BJ (cell line): Measurements from ENCODE around the gene FBXO42. TPM values are rescaled to one million over a fixed set of nuclear protein-coding genes. Genes with fewer than 3 reads are reported as not detected.

Experiments
- CTCF ChIA-PET: fragments of 350-600 bp; formaldehyde crosslinking; extraction: SDS; loops from one replicate; lab custom pipeline; 2021; ENCODE audit warnings: antibody characterized with exemption, inconsistent platforms; lab: Yijun Ruan, JAX
- POLR2A ChIA-PET: fragments of 300-600 bp; sonication (Branson Sonifier 250); formaldehyde crosslinking; extraction: SDS; loops from one replicate; lab custom pipeline; 2021; ENCODE audit warnings: antibody characterized with exemption; lab: Charles Lee
- DNase-seq: peaks from one replicate; pipeline ENCODE4 v3.0.0-alpha.2; 2011; ENCODE audit warnings: low read depth
- H3K27me3 ChIP-seq: 2 replicates; pipeline ENCODE4 v1.6.0; 2011; ENCODE audit warnings: low read length; ENCODE audit not compliant: control insufficient read depth, insufficient read depth
- H3K36me3 ChIP-seq: 2 replicates; pipeline ENCODE4 v1.5.1; 2011; ENCODE audit warnings: low read length; ENCODE audit not compliant: control insufficient read depth, insufficient read depth
- H3K4me3 ChIP-seq: 2 replicates; pipeline ENCODE4 v1.5.1; 2011; ENCODE audit warnings: low read depth, mild to moderate bottlenecking, control low read depth, low read length
- polyA plus RNA-seq: library from polyadenylated mRNA; depleted of rRNA; stranded (reverse); fragments of >200 nt; gene quantifications from 2 replicates; pipeline ENCODE4 v1.2.3, GENCODE V29; 2011
- TF ChIP-seq, protein P1 (sequence below): IDR thresholded peaks from 2 replicates; pipeline ENCODE4 v1.5.1; 2011; ENCODE audit warnings: low read depth, mild to moderate bottlenecking, control low read depth, inconsistent platforms, low read length, moderate library complexity; ENCODE audit not compliant: insufficient read depth

The FBXO42 gene
- polyA plus RNA-seq, 1 experiment: 31.7 TPM

DNA sequence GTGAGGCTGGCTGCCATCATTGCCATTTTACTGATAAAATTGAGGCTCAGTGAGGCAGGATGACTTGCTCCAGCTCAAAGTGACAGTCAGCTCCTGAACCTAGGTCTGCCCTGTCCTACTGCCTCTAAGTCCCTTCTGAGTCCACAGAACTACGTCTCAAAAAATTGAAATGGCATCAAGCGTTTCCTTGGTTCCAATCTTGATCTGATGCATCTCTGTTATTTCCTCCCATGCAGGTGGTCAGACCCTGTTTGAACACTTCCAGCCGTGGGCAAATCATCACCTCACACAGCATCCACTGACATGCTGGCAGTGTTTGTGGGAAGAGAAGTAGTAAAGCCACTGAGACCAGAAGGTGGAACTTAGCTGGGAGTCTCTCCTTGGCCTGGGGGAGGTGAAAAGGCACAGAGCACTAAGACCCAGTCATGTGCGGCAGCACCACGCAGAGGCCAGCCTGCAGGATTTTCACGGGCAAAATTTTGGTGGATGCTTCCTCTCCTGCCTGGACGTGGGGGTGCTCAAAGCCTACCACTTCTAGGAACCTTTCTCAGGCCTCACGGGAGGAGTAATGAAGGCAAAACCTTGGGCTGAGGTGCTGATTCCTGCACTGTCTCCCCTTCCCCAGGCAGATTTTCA is 107.5 kb downstream of the FBXO42 start:
- Histone ChIP-seq H3K36me3 (peaks cover 4% of the 10 kb centered on the region; the same call in 1 of the 2 replicates), H3K4me3 (no peak overlapping the region), H3K27me3 (no peaks in the 10 kb centered on the region)
- TF ChIP-seq, protein P1, sequence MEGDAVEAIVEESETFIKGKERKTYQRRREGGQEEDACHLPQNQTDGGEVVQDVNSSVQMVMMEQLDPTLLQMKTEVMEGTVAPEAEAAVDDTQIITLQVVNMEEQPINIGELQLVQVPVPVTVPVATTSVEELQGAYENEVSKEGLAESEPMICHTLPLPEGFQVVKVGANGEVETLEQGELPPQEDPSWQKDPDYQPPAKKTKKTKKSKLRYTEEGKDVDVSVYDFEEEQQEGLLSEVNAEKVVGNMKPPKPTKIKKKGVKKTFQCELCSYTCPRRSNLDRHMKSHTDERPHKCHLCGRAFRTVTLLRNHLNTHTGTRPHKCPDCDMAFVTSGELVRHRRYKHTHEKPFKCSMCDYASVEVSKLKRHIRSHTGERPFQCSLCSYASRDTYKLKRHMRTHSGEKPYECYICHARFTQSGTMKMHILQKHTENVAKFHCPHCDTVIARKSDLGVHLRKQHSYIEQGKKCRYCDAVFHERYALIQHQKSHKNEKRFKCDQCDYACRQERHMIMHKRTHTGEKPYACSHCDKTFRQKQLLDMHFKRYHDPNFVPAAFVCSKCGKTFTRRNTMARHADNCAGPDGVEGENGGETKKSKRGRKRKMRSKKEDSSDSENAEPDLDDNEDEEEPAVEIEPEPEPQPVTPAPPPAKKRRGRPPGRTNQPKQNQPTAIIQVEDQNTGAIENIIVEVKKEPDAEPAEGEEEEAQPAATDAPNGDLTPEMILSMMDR: no peak
- POLR2A ChIA-PET: no interaction called here
- no peak for DNase-seq
- CTCF ChIA-PET: interaction anchor here (0.6 to 3.4 kb wide), 17 partner anchors 10 to 175 kb away, joined by 3 to 40 read pairs (median 4); partner anchors contain the start of gene FBXO42

GRCh38 chr1:16243936-16244649 is 108.2 kb downstream of the FBXO42 start:
- DNase-seq: no peak
- H3K4me3 ChIP-seq: no peak overlapping the region
- POLR2A ChIA-PET: no interaction called here
- CTCF ChIA-PET: interaction anchor here (0.6 to 3.4 kb wide), 19 partner anchors 10 to 532 kb away, joined by 3 to 40 read pairs (median 4); partner anchors contain the start of gene FBXO42
- TF ChIP-seq, protein P1: peak; percentile 89
- H3K27me3 ChIP-seq: no peaks in the 10 kb centered on the region
- H3K36me3 ChIP-seq: peaks cover 4% of the 10 kb centered on the region; the same call in 1 of the 2 replicates

GRCh38 chr1:16243215-16243610 is 109.1 kb downstream of the FBXO42 start:
- ChIA-PET POLR2A (no interaction called here), CTCF (interaction anchor here (0.6 to 3.4 kb wide), 10 partner anchors 11 to 531 kb away, joined by 3 to 40 read pairs (median 6); no protein-coding TSS in a partner anchor)
- no peaks in the 10 kb centered on the region for H3K27me3 ChIP-seq
- DNase-seq: no peak
- no peak overlapping the region for H3K4me3 ChIP-seq
- TF ChIP-seq, protein P1: no peak
- H3K36me3 ChIP-seq: peaks cover 4% of the 10 kb centered on the region; the same call in 1 of the 2 replicates

DNA sequence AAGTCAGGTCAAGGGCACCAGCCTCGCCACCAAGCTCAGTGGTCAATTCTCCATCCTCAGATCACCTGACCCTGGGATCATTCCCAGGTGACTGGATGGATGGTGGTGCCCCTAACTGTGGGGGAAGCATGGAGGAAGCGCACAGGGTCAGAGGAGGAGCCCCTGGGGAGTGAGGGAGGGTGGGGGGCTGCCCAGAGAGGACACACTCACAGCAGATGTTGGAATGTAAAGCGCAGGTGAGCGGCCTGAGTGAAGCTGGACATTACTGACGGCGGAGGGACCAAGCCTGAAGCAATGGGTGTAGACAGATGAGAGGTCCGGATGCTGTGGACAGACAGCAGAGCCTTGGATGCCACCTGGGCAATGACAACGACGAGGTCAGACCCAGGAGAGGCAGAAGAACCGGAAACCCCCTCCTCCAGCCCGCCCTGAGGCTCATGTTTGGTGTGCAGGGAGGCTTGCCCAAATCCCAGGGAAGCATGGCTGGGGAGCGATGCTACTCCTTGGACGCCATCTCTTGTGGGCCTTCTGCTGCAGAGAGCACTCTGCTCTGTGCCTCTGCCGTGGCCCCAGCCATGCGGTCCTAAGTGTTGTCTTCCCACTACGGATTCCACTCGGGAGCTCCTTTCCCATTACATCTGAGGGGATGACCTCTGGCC is 109.6 kb downstream of the FBXO42 start:
- Histone ChIP-seq H3K4me3 (no peak overlapping the region), H3K36me3 (peaks cover 4% of the 10 kb centered on the region; the same call in 1 of the 2 replicates), H3K27me3 (no peaks in the 10 kb centered on the region)
- POLR2A ChIA-PET: no interaction called here
- CTCF ChIA-PET: interaction anchor here (1.6 to 3.4 kb wide), 4 partner anchors 36 to 163 kb away, joined by 6 to 40 read pairs (median 14); no protein-coding TSS in a partner anchor
- no peak for DNase-seq
- TF ChIP-seq, protein P1: no peak

DNA sequence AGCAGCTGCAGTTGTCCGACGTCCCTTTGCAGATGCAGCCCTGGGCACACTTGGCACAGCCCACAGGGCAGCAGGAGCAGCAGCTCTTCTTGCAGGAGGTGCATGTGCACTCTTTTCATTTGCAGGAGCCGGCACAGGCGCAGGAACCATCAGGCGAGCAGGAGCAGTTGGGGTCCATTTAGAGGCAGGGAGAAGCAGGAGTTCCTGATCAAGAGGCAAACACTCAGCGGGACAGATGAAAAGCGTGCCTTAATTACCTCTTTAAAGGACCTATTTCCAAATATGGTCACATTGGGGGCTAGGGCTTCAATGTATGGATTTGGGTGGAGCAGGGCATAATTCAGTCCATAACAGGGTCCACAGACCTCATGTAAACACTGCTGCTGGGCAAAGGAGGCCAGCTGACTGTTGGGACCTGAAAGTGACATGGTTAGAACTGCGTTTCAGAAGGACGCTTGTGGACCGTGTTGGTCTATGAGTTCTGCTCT is 111.0 kb downstream of the FBXO42 start:
- H3K27me3 ChIP-seq: no peaks in the 10 kb centered on the region
- POLR2A ChIA-PET: interaction anchor here (0.6 kb wide), 1 partner anchor 129 kb away, joined by 5 read pairs; no protein-coding TSS in a partner anchor

More for the DNA sequence above, 111.0 kb downstream of the FBXO42 start:
- no peak overlapping the region for H3K4me3 ChIP-seq
- no peaks in the 10 kb centered on the region for H3K36me3 ChIP-seq
- CTCF ChIA-PET: interaction anchor here (1.2 to 2.2 kb wide), 2 partner anchors 36 to 160 kb away, joined by 4 to 6 read pairs; no protein-coding TSS in a partner anchor
- no peak for DNase-seq
- TF ChIP-seq, protein P1: no peak
